SK-N-SH (cell line): ENCODE measurements around the gene TMPRSS2.

Experiments used
- EP300 ChIP-seq, 2 experiments: IDR thresholded peaks; 2 replicates each; pipeline versions ENCODE4 v1.4.0 to v1.6.1; 2012; ENCODE audit warnings: borderline replicate concordance in 1 of 2, low read depth in 1 of 2, low read length in 1 of 2
- FOXM1 ChIP-seq: IDR thresholded peaks from 2 replicates; pipeline ENCODE4 v1.4.0; 2012; ENCODE audit warnings: low read depth, mild to moderate bottlenecking
- MXI1 ChIP-seq: IDR thresholded peaks from 2 replicates; pipeline ENCODE4 v1.6.1; 2012; ENCODE audit warnings: mild to moderate bottlenecking, low read depth, low read length, improper control_type of control experiment
- POLR2AphosphoS5 ChIP-seq: IDR thresholded peaks from 2 replicates; pipeline ENCODE4 v1.6.1; 2012; ENCODE audit warnings: low read depth, low read length
- SIN3A ChIP-seq: IDR thresholded peaks from 2 replicates; pipeline ENCODE4 v1.6.1; 2012; ENCODE audit warnings: low read depth, mild to moderate bottlenecking, low read length, moderate library complexity, borderline replicate concordance
- TAF1 ChIP-seq: IDR thresholded peaks from 2 replicates; pipeline ENCODE4 v1.6.1; 2012; ENCODE audit warnings: low read depth, mild to moderate bottlenecking, low read length, moderate library complexity, borderline replicate concordance
- YY1 ChIP-seq: IDR thresholded peaks from 2 replicates; pipeline ENCODE4 v1.4.0; 2012; ENCODE audit warnings: low read depth, mild to moderate bottlenecking
- TF ChIP-seq, protein P1 (sequence below): fragments of 200-600 bp; sonication (generic); IDR thresholded peaks from 2 replicates; pipeline ENCODE4 v1.6.1; 2017; ENCODE audit warnings: antibody characterized with exemption, mild to moderate bottlenecking, moderate library complexity

DNA sequence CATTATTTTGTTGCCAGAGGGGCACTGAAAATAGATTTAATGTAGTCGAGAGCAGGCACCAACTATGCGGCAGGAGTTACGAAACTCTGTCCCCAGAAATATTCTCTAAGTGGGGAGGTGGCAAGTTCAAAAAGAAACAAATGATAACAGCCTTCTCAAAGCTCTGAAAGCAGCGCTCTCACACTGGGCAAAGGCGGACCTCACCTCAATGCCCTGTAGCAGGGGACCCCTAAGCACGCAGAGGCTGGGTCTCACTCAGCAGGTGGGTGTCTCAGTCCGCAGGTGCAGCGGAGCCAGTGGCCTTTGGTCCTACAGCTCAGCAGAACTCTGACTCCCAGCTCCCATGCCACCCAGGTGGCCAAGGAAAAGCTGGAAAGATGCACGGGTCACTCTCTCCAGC is 21.8 kb upstream of the TMPRSS2 start:
- TF ChIP-seq TAF1: no peak
- TF ChIP-seq, protein P1, sequence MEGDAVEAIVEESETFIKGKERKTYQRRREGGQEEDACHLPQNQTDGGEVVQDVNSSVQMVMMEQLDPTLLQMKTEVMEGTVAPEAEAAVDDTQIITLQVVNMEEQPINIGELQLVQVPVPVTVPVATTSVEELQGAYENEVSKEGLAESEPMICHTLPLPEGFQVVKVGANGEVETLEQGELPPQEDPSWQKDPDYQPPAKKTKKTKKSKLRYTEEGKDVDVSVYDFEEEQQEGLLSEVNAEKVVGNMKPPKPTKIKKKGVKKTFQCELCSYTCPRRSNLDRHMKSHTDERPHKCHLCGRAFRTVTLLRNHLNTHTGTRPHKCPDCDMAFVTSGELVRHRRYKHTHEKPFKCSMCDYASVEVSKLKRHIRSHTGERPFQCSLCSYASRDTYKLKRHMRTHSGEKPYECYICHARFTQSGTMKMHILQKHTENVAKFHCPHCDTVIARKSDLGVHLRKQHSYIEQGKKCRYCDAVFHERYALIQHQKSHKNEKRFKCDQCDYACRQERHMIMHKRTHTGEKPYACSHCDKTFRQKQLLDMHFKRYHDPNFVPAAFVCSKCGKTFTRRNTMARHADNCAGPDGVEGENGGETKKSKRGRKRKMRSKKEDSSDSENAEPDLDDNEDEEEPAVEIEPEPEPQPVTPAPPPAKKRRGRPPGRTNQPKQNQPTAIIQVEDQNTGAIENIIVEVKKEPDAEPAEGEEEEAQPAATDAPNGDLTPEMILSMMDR: no peak
- TF ChIP-seq POLR2AphosphoS5: no peak
- TF ChIP-seq FOXM1: no peak
- no peak for TF ChIP-seq EP300 (IDR thresholded peaks at IDR 0.05; ENCODE audit: borderline replicate concordance in 1 of 2, low read depth in 1 of 2, low read length in 1 of 2)
- no peak for TF ChIP-seq YY1
- no peak for TF ChIP-seq MXI1
- TF ChIP-seq SIN3A: no peak
